ENCODE data around the gene MYCL. TPM values are rescaled to one million over a fixed set of nuclear protein-coding genes. Genes with fewer than 3 reads are reported as not detected.

Gene MYCL
- total RNA-seq, 1 experiment from 2014 or later = 18.4 TPM

DNA sequence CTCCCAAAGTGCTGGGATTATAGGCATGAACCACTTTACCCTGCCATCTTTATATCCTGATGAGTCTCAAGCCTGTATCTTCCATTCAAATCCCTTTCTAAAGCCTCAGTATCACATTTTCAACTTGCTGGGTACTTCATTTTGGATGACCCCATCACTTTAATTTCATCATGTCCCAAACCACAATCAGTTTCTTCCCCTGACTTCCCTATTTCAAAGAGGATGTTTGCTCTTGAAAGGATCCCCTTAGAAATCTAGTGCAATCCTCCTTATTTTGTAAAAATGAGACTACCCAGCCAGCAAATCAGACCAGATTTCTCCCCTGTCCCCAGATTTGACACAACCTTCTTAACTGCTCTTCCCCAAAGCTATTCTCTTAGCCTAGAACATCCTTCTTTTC, 11.4 kb downstream of the MYCL start:
- H3K4me1 ChIP-seq (ENCODE audit: insufficient read depth, low read length) = peaks cover 13% of the 10 kb centered on the region
- H3K9me3 ChIP-seq (ENCODE audit: control insufficient read depth, low read depth, low read length) = no peaks in the 10 kb centered on the region
- no peak overlapping the region for H3K4me2 ChIP-seq (ENCODE audit: insufficient read depth, insufficient read length, low read length)
- H4K8ac ChIP-seq (replicated peaks; ENCODE audit: insufficient read length, low read depth, low read length) = no peak overlapping the region
- Mint-ChIP-seq H3K27ac (peak overlapping the region in 1 of 3 experiments; percentile 2; a peak in 1 of 7 replicates), H3K9me3 (no peaks in the 10 kb centered on the region), H3K4me3 (no peak overlapping the region), H3K4me1 (peaks cover 36 to 43% of the 10 kb centered on the region in 2 experiments), H3K27me3 (ENCODE audit: low read depth) (no peaks in the 10 kb centered on the region; the same call in 1 of the 2 replicates), H3K36me3 (ENCODE audit: insufficient read depth in 1 of 3, low read depth in 3 of 3) (peaks cover 0 to 4% (median 0%) of the 10 kb centered on the region in 3 experiments; a peak in 1 of 7 replicates)
- no peak overlapping the region for H2AFZ ChIP-seq (ENCODE audit: low read length)
- no peak overlapping the region for H3T11ph ChIP-seq (ENCODE audit: low read length)
- H3K14ac ChIP-seq (ENCODE audit: insufficient read depth, low read length) = no peak overlapping the region
- no peak for DNase-seq
- no peak overlapping the region for H3K18ac ChIP-seq (ENCODE audit: insufficient read length, low read depth, low read length)
- H3K27ac ChIP-seq (ENCODE audit: insufficient read length, low read depth, low read length) = no peak overlapping the region
- no peak overlapping the region for H2BK120ac ChIP-seq (ENCODE audit: low read depth, low read length, poor library complexity, severe bottlenecking)
- H4K5ac ChIP-seq (ENCODE audit: insufficient read length, low read depth, low read length) = no peak overlapping the region
- H3K4ac ChIP-seq (ENCODE audit: low read depth, low read length) = no peak overlapping the region
- H3K27me3 ChIP-seq (ENCODE audit: insufficient read depth, low read length) = no peaks in the 10 kb centered on the region
- H4K20me1 ChIP-seq (ENCODE audit: control insufficient read depth, insufficient read depth, insufficient read length) = no peaks in the 10 kb centered on the region
- no peaks in the 10 kb centered on the region for H3K23me2 ChIP-seq (ENCODE audit: insufficient read length, low read depth, low read length, poor library complexity, severe bottlenecking)
- TF ChIP-seq CTCF (conservative IDR thresholded peaks at IDR 0.05) = no peak
- no peak overlapping the region for H3K56ac ChIP-seq (ENCODE audit: insufficient read length, low read depth, low read length)
- no peak overlapping the region for H3K23ac ChIP-seq (ENCODE audit: insufficient read length, low read depth, low read length)
- H2AK5ac ChIP-seq (ENCODE audit: insufficient read length, low read length) = no peak overlapping the region
- no peak overlapping the region for H4K91ac ChIP-seq (ENCODE audit: insufficient read length, low read depth, low read length)
- H3K9ac ChIP-seq (ENCODE audit: extremely low read depth, insufficient read length, low read length) = no peak overlapping the region
- H2BK15ac ChIP-seq (ENCODE audit: low read depth, low read length) = no peak overlapping the region
- no peak overlapping the region for H2BK5ac ChIP-seq (ENCODE audit: insufficient read length, low read length)
- H2BK12ac ChIP-seq (ENCODE audit: insufficient read length, low read depth, low read length) = no peak overlapping the region
- H2BK20ac ChIP-seq (ENCODE audit: low read depth, low read length, poor library complexity, severe bottlenecking) = no peak overlapping the region
- H3K79me2 ChIP-seq (ENCODE audit: insufficient read depth, low read length) = no peaks in the 10 kb centered on the region
- no peaks in the 10 kb centered on the region for H3K79me1 ChIP-seq (ENCODE audit: insufficient read depth, low read depth, low read length, poor library complexity, severe bottlenecking)
